BLaER1 (cell line): ENCODE data around the gene SLC16A1.

ENCODE experiments used
- H3K27ac ChIP-seq: shearing (Covaris generic); formaldehyde crosslinking; 2 replicates; pipeline ENCODE4 v1.8.1; 2022
- H3K27me3 ChIP-seq: shearing (Covaris generic); formaldehyde crosslinking; 2 replicates; pipeline ENCODE4 v1.8.1; 2022
- H3K36me3 ChIP-seq: shearing (Covaris generic); formaldehyde crosslinking; 2 replicates; pipeline ENCODE4 v1.8.1; 2022
- H3K4me1 ChIP-seq: shearing (Covaris generic); formaldehyde crosslinking; 2 replicates; pipeline ENCODE4 v1.8.1; 2022
- H3K4me2 ChIP-seq: shearing (Covaris generic); formaldehyde crosslinking; 2 replicates; pipeline ENCODE4 v1.8.1; 2022
- H3K4me3 ChIP-seq: shearing (Covaris generic); formaldehyde crosslinking; 2 replicates; pipeline ENCODE4 v1.8.1; 2022
- H3K9ac ChIP-seq: shearing (Covaris generic); formaldehyde crosslinking; 2 replicates; pipeline ENCODE4 v1.8.1; 2022
- H3K9me3 ChIP-seq: shearing (Covaris generic); formaldehyde crosslinking; 2 replicates; pipeline ENCODE4 v1.8.1; 2022
- H4K20me1 ChIP-seq: shearing (Covaris generic); formaldehyde crosslinking; 2 replicates; pipeline ENCODE4 v1.8.1; 2022
- Cebpa-rat ChIP-seq: shearing (Covaris generic); IDR thresholded peaks from 2 replicates; pipeline ENCODE4 v1.8.1; 2022

Gene SLC16A1

DNA sequence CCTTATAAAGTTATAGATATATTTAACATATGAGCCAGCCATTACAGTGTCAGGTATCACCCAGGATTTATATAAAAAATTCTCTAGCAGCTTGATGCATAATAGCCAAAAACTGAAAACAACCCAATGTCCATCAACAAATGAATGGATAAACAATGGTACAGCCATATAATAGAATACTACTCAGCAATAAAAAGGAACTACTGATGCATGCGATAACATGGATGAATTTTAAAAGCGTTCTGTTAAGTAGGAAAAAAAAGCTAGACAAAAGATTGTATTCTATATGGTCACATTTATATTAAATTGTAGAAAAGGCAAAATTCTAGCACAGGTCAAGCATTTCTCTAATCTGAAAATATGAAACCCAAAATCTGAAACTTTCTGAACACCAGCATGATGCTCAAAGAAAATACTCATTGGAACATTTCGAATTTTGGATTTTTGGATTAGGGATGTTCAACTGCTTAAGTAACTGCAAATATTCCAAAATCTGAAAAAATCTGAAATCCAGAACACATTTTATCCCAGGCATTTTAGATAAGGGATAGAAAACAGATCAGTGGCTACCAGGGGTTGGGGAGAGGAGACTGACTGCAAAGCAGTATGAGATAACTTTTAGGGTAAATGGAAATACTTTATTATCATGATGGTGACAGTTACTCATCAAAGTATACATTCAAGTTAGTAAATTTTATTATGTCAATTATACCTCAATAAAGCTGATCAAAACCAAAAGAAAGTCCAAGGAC lies 22.0 kb downstream of the SLC16A1 start:
- Histone ChIP-seq H3K36me3 (peaks cover 27% of the 10 kb centered on the region), H3K9me3 (no peaks in the 10 kb centered on the region), H3K4me3 (no peak overlapping the region), H3K4me1 (peaks cover 14% of the 10 kb centered on the region), H3K27me3 (no peaks in the 10 kb centered on the region), H3K9ac (no peak overlapping the region), H3K4me2 (no peak overlapping the region), H4K20me1 (peaks cover 100% of the 10 kb centered on the region), H3K27ac (no peak overlapping the region)
- no peak for TF ChIP-seq Cebpa-rat

DNA sequence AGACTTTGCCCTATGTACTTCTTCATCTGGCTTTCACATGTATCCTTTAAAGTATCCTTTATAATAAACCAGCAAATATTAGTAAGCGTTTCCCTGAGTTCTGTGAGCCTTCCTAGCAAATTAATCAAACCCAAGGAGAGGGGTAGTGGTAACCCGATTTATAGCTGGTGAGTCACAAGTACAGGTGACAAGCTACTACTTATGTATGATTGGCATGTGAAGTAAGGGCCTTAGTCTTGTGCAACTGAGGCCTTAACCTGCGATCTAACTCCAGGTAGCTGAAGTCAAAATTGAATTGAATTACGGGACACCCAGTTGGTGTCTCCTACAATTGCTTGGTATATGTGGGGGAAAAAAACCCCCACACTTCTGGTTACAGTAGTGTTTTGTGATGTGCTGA lies 26.0 kb downstream of the SLC16A1 start:
- Histone ChIP-seq H3K9ac (no peak overlapping the region), H3K4me3 (no peak overlapping the region), H3K4me1 (no peaks in the 10 kb centered on the region), H3K4me2 (no peak overlapping the region), H4K20me1 (peaks cover 91% of the 10 kb centered on the region), H3K27ac (no peak overlapping the region), H3K36me3 (peaks cover 60% of the 10 kb centered on the region), H3K9me3 (no peaks in the 10 kb centered on the region), H3K27me3 (no peaks in the 10 kb centered on the region)
- TF ChIP-seq Cebpa-rat: no peak

DNA sequence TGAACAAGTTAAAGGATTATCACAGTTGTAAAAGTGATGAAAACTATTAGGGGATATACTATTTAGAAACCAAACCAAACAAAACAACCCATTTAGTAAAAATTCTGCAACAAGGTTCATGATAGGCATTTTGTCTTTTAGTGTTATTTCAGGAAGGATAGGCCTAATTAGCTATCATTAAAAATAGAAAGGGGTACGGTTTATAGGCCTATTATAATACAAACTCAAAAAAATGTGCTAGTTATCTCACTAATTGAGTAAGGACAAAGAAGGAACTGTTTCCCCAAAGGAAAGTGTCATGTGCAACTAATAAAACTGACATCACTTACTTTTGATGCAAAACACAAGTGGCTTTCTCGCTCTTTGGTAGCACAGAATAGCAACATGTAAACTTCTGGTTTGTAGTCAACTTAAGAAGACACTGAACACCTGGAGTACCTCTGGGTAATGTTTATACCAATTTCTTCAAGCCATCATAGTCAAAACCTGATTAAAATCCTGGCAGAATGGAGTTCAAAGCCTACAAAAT lies 28.5 kb downstream of the SLC16A1 start:
- Histone ChIP-seq H3K4me3 (no peak overlapping the region), H3K4me1 (no peaks in the 10 kb centered on the region), H4K20me1 (peaks cover 85% of the 10 kb centered on the region), H3K27ac (no peak overlapping the region), H3K4me2 (no peak overlapping the region), H3K9me3 (no peaks in the 10 kb centered on the region), H3K36me3 (peaks cover 85% of the 10 kb centered on the region), H3K27me3 (no peaks in the 10 kb centered on the region), H3K9ac (no peak overlapping the region)
- TF ChIP-seq Cebpa-rat: no peak

DNA sequence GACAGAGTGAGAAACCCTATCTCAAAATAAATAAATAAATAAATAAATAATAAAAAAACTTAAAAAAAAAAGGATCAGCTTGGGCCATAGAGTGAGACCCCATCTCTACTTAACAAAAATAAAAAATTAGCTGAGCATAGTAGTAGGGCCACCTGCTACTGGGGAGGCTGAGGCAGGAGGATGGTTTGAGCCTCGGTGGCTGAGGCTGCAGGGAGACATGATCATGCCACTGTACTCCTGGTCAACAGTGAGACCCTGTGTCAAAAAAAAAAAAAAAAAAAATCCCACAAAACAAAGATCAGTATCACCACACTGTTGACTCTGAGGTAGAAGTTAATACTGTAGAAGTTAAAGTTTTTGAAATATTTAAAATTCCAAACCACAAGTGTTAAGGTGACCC lies 29.1 kb downstream of the SLC16A1 start:
- Histone ChIP-seq H3K36me3 (peaks cover 85% of the 10 kb centered on the region), H3K9ac (no peak overlapping the region), H3K9me3 (no peaks in the 10 kb centered on the region), H4K20me1 (peaks cover 78% of the 10 kb centered on the region), H3K4me2 (no peak overlapping the region), H3K4me3 (no peak overlapping the region), H3K27ac (no peak overlapping the region), H3K4me1 (no peaks in the 10 kb centered on the region), H3K27me3 (no peaks in the 10 kb centered on the region)
- TF ChIP-seq Cebpa-rat: no peak

DNA sequence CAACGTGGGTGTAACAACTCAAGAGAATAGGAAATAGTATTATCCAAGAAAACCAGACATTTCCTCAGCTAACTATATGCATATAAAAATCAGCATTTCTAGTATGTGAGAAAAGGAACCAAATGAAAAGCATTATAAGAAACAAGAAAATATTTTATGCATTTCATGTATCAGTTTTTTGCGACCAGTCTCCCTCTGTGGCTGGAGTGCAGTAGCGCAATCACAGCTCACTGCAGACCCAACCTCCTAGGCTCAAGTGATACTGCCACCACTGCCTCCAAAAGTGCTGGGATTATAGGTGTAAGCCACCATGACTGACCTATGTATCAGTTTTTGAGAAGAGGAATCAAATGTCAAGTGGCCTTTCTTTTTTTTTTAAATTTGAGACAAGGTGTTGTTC lies 31.0 kb downstream of the SLC16A1 start:
- H3K36me3 ChIP-seq: peaks cover 94% of the 10 kb centered on the region
- TF ChIP-seq Cebpa-rat: no peak
- no peak overlapping the region for H3K4me3 ChIP-seq
- no peak overlapping the region for H3K4me2 ChIP-seq
- no peaks in the 10 kb centered on the region for H3K9me3 ChIP-seq
- H3K4me1 ChIP-seq: no peaks in the 10 kb centered on the region
- H3K27ac ChIP-seq: no peak overlapping the region
- H3K9ac ChIP-seq: no peak overlapping the region
- no peaks in the 10 kb centered on the region for H3K27me3 ChIP-seq
- peaks cover 60% of the 10 kb centered on the region for H4K20me1 ChIP-seq

DNA sequence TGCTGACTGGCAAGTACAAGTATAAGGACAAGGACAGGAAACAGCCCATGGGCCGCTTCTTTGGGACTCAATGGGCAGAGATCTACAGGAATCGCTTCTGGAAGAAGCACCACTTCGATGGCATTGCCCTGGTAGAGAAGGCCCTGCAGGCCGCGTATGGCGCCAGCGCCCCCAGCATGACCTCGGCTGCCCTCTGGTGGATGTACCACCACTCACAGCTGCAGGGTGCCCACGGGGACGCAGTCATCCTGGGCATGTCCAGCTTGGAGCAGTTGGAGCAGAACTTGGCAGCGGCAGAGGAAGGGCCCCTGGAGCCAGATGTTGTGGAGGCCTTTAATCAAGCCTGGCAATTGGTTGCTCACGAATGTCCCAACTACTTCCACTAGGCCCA lies 32.0 kb downstream of the SLC16A1 start:
- no peak overlapping the region for H3K27ac ChIP-seq
- H3K4me2 ChIP-seq: no peak overlapping the region
- peaks cover 49% of the 10 kb centered on the region for H4K20me1 ChIP-seq
- no peaks in the 10 kb centered on the region for H3K9me3 ChIP-seq
- no peaks in the 10 kb centered on the region for H3K4me1 ChIP-seq
- H3K9ac ChIP-seq: no peak overlapping the region
- TF ChIP-seq Cebpa-rat: no peak
- peaks cover 94% of the 10 kb centered on the region for H3K36me3 ChIP-seq
- no peak overlapping the region for H3K4me3 ChIP-seq
- no peaks in the 10 kb centered on the region for H3K27me3 ChIP-seq

DNA sequence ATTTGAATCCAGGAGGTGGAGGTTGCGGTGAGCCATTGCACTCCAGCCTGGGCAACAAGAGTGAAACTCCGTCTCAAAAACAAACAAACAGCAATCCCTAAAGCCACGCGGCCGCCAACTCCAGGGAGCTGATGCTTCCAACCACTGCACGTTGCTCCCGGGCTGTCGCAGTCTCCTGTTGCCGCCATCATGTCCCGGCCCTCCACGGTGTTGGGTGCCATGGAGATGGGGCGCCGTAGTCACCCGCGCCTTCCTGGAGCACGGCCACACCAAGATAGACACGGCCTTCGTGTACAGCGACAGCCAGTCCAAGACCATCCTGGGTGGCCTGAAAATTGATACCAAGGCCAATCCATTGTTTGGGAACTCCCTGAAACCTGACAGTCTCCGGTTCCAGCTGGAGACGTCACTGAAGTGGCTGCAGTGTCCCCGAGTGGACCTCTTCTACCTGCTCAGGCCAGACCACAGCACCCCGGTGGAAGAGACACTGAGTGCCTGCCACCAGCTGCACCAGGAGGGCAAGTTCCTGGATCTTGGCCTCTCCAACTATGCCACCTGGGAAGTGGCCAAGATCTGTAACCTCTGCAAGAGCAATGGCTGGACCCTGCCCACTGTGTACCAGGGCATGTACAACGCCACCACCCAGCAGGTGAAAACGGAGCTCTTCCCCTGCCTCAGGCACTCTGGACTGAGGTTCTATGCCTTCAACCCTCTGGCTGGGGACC lies 32.6 kb downstream of the SLC16A1 start:
- TF ChIP-seq Cebpa-rat: no peak
- Histone ChIP-seq H3K4me2 (no peak overlapping the region), H4K20me1 (peaks cover 47% of the 10 kb centered on the region), H3K36me3 (peaks cover 96% of the 10 kb centered on the region), H3K27ac (no peak overlapping the region), H3K9me3 (no peaks in the 10 kb centered on the region), H3K27me3 (no peaks in the 10 kb centered on the region), H3K9ac (no peak overlapping the region), H3K4me3 (no peak overlapping the region), H3K4me1 (no peaks in the 10 kb centered on the region)

DNA sequence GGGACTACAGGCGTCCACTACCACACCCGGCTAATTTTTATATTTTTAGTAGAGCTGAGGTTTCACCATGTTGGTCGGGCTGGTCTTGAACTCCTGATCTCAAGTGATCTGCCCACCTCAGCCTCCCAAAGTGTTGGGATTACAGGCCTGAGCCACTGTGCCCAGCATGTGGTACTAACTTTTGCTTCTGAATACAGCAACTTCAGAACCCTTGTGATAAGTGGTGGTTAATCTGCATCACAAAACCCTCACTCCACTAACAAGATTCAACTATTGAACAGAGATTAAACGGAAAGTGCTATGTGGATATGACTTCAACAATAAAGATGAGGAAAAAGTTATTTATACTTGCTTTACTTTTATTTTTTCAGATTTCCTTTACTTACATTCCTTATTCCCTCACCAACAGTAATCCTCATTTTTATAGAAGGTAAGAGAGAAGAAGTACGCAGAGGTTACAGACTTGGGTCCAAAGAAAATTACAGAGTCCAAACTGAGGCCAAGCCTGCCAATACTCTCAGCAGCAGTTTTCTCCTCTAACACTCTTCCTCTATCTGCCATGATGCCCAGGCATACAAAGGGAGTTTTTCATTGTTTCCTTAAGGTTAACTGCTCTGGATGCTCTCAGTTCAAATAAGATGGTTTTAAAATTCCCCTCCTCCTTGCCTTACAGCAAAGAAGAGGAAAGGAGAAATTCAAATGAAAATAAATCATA lies 44.3 kb downstream of the SLC16A1 start:
- no peak overlapping the region for H3K4me3 ChIP-seq
- peaks cover 79% of the 10 kb centered on the region for H3K36me3 ChIP-seq
- H3K4me1 ChIP-seq: no peaks in the 10 kb centered on the region
- H3K27ac ChIP-seq: no peak overlapping the region
- no peak overlapping the region for H3K9ac ChIP-seq
- no peak for TF ChIP-seq Cebpa-rat
- no peaks in the 10 kb centered on the region for H3K9me3 ChIP-seq
- peaks cover 5% of the 10 kb centered on the region; the same call in 1 of the 2 replicates for H4K20me1 ChIP-seq
- H3K4me2 ChIP-seq: no peak overlapping the region
- H3K27me3 ChIP-seq: no peaks in the 10 kb centered on the region

DNA sequence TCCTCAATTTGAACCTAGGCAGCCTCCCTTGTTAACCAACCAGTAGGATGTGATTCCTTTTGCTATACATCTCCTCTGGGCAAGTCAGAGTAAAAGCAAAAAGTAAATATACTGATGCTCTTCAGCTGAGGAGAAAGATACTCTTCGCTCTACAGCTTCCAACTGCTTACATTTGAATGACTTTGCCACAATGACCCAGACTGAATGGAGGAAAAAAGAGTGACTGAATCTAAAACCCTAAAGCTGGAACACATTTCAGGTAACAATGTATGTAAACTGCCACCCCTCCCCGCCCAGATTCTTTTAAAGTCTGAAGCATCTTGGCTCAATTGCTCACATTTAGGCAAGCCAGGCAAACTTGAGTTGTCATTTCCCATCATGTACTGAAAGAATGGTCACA lies 46.1 kb downstream of the SLC16A1 start:
- H3K4me2 ChIP-seq: no peak overlapping the region
- no peak for TF ChIP-seq Cebpa-rat
- no peak overlapping the region for H3K27ac ChIP-seq
- no peaks in the 10 kb centered on the region for H4K20me1 ChIP-seq
- H3K27me3 ChIP-seq: no peaks in the 10 kb centered on the region
- H3K36me3 ChIP-seq: peaks cover 61% of the 10 kb centered on the region
- H3K9ac ChIP-seq: no peak overlapping the region
- H3K4me3 ChIP-seq: no peak overlapping the region
- H3K9me3 ChIP-seq: no peaks in the 10 kb centered on the region
- H3K4me1 ChIP-seq: peaks cover 6% of the 10 kb centered on the region; the same call in 1 of the 2 replicates
